Stimulated activated memory B cell treated with anti-CD40 and anti-IgM and Interleukin-4, amounts not matched to agents 10 μg/mL and 1 μg/mL and 100 μg/mL, for 72 hours (primary cell): ENCODE data around the gene CD22.
"Not testable (repeated sequence)": the region's sequence is repeated elsewhere in the genome, so short reads cannot be mapped to it uniquely, and the experiment has no call there.

Source experiments
- ATAC-seq: fragments of 150-1000 bp; cut with Tn5 transposase; 2 replicates; pipeline ENCODE4 v1.10.0; 2021
- H3K27ac Mint-ChIP-seq: one replicate; pipeline ENCODE4 v1.8.0; 2022; ENCODE audit warnings: mild to moderate bottlenecking, mixed read lengths
- H3K27me3 Mint-ChIP-seq: one replicate; pipeline ENCODE4 v1.8.0; 2022; ENCODE audit warnings: mixed read lengths
- H3K36me3 Mint-ChIP-seq: one replicate; pipeline ENCODE4 v1.8.0; 2022; ENCODE audit warnings: mixed read lengths
- H3K4me1 Mint-ChIP-seq: one replicate; pipeline ENCODE4 v1.8.0; 2022; ENCODE audit warnings: mixed read lengths
- H3K4me3 Mint-ChIP-seq: one replicate; pipeline ENCODE4 v1.8.0; 2022; ENCODE audit warnings: mild to moderate bottlenecking, moderate library complexity, mixed read lengths
- H3K9me3 Mint-ChIP-seq: one replicate; pipeline ENCODE4 v1.8.0; 2022; ENCODE audit warnings: mixed read lengths

Gene CD22

DNA sequence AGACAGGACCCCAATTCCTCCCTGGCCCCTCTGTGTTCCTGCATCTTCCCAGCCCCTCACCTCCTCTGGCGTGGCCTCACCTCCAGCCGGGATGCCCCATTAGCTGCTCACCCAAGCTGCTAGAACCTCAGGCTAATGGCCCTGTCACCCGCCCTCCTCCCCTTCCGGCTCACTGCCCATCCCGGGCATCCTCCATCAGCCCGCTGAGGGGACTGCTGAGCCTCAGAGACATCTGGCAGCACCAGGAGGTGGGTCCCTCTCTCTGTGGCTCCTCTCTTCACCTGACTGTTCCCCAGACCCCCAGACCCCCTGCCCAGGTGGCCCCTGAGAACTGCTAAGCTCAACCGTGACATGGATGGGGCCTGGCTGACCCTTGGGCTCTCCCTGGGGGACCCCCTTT lies 21.6 kb downstream of the CD22 start:
- H3K27me3 Mint-ChIP-seq = no peaks in the 10 kb centered on the region
- H3K4me3 Mint-ChIP-seq = no peak overlapping the region
- peaks cover 12% of the 10 kb centered on the region for H3K36me3 Mint-ChIP-seq
- peak overlapping the region; percentile 55 for H3K27ac Mint-ChIP-seq
- ATAC-seq = no peak
- H3K4me1 Mint-ChIP-seq = peaks cover 67% of the 10 kb centered on the region
- no peaks in the 10 kb centered on the region for H3K9me3 Mint-ChIP-seq

DNA sequence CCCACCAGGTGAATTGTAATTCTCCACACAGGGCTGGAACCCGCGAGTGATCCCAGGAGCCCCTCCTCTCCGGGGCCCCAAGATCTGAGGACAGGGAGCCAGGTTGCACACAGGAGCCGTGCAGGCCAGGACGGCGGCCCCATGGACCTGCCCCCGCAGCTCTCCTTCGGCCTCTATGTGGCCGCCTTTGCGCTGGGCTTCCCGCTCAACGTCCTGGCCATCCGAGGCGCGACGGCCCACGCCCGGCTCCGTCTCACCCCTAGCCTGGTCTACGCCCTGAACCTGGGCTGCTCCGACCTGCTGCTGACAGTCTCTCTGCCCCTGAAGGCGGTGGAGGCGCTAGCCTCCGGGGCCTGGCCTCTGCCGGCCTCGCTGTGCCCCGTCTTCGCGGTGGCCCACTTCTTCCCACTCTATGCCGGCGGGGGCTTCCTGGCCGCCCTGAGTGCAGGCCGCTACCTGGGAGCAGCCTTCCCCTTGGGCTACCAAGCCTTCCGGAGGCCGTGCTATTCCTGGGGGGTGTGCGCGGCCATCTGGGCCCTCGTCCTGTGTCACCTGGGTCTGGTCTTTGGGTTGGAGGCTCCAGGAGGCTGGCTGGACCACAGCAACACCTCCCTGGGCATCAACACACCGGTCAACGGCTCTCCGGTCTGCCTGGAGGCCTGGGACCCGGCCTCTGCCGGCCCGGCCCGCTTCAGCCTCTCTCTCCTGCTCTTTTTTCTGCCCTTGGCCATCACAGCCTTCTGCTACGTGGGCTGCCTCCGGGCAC lies 22.6 kb downstream of the CD22 start:
- Mint-ChIP-seq H3K4me3 (no peak overlapping the region), H3K36me3 (peaks cover 4% of the 10 kb centered on the region), H3K27me3 (peaks cover 7% of the 10 kb centered on the region), H3K4me1 (peaks cover 57% of the 10 kb centered on the region), H3K9me3 (no peaks in the 10 kb centered on the region), H3K27ac (peak overlapping the region; percentile 55)
- no peak for ATAC-seq

DNA sequence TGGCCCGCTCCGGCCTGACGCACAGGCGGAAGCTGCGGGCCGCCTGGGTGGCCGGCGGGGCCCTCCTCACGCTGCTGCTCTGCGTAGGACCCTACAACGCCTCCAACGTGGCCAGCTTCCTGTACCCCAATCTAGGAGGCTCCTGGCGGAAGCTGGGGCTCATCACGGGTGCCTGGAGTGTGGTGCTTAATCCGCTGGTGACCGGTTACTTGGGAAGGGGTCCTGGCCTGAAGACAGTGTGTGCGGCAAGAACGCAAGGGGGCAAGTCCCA lies 23.1 kb downstream of the CD22 start:
- Mint-ChIP-seq H3K4me3 (no peak overlapping the region), H3K4me1 (peaks cover 51% of the 10 kb centered on the region), H3K36me3 (no peaks in the 10 kb centered on the region), H3K27me3 (peaks cover 10% of the 10 kb centered on the region), H3K9me3 (no peaks in the 10 kb centered on the region), H3K27ac (no peak overlapping the region)
- no peak for ATAC-seq

DNA sequence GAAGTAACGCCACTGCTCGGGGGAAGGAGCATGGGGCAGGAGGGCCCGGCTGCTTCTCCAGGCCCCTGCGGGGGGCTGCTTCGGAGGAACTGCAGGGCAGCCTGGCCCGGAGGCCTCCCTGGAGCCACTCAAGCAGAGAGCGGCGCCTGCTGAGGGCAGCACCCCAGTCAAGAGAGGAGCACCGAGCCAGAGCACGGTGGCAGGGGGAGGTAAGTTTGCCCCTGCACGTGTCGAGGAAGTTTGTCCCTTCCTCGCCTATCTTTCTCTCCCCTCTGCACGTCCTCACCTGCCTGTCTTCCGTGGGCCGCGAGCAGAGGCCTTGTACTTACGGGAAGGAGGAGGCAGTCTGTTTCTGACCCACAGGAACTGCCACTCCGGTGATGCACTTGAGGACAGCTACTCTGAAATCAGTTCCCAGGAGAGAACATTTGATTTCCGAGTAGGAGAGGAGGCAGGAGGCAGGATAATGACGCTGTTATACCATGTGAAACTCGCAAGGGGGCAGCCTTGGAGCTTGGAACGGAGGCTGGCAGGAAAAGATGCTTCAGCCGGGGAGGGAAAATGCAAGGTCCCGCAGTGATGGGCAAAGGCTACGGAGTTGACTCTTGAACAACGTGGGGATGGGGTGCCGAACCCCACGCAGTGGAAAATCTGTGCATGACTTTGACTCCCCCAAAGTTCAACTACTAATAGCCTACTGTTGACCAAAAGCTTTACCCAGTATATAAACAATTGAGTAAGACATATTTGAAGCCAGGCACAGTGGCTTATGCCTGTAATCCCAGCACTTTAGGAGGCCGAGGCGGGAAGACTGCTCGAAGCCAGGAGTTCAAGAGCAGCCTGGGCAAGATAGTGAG lies 23.7 kb downstream of the CD22 start:
- Mint-ChIP-seq H3K27me3 (peaks cover 16% of the 10 kb centered on the region), H3K9me3 (no peaks in the 10 kb centered on the region), H3K4me1 (peaks cover 46% of the 10 kb centered on the region), H3K4me3 (no peak overlapping the region), H3K36me3 (no peaks in the 10 kb centered on the region), H3K27ac (no peak overlapping the region)
- ATAC-seq = peak; percentile 64

DNA sequence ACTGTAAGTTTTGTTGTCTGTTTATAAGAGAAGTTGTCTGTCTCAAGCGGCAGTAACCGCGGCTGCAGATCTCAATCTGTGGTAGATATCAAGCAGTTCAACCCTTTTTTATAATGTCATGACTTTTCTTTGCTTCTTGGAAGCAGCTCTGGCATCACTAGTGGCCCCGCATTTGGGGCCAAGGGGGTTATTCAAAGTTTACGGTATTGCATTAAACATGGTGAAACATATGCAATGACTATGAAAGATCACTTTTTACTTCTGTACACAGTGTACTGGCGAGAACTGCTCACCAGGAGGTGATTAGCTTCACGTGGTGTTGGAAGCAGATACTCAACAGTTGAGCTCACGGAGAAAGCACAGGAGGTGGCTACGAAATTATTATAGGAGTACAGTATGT lies 24.6 kb downstream of the CD22 start:
- peaks cover 43% of the 10 kb centered on the region for H3K4me1 Mint-ChIP-seq
- H3K27ac Mint-ChIP-seq = no peak overlapping the region
- no peak overlapping the region for H3K4me3 Mint-ChIP-seq
- no peaks in the 10 kb centered on the region for H3K9me3 Mint-ChIP-seq
- peaks cover 25% of the 10 kb centered on the region for H3K27me3 Mint-ChIP-seq
- no peak for ATAC-seq
- H3K36me3 Mint-ChIP-seq = no peaks in the 10 kb centered on the region

DNA sequence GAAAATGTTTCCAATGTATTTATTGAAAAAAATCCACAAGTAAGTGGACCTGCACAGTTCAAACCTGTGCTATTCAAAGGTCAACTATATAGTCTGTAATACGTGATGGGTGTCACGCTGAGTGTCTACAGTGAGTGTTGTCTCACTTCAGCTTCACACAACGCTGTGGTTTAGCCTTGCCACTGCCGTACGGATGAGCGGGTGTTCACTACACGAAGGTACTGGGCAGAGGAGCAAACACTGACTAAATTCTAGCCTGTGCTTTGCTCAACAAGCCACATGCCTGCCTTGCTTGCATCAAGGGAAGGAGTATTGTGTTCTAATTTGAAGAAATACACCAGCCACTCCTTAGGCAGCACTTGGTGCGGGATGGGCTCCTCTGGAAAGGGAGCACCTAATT lies 25.9 kb downstream of the CD22 start:
- Mint-ChIP-seq H3K9me3 (no peaks in the 10 kb centered on the region), H3K4me3 (no peak overlapping the region), H3K27ac (no peak overlapping the region), H3K4me1 (peaks cover 31% of the 10 kb centered on the region), H3K27me3 (peaks cover 25% of the 10 kb centered on the region), H3K36me3 (no peaks in the 10 kb centered on the region)
- no peak for ATAC-seq

DNA sequence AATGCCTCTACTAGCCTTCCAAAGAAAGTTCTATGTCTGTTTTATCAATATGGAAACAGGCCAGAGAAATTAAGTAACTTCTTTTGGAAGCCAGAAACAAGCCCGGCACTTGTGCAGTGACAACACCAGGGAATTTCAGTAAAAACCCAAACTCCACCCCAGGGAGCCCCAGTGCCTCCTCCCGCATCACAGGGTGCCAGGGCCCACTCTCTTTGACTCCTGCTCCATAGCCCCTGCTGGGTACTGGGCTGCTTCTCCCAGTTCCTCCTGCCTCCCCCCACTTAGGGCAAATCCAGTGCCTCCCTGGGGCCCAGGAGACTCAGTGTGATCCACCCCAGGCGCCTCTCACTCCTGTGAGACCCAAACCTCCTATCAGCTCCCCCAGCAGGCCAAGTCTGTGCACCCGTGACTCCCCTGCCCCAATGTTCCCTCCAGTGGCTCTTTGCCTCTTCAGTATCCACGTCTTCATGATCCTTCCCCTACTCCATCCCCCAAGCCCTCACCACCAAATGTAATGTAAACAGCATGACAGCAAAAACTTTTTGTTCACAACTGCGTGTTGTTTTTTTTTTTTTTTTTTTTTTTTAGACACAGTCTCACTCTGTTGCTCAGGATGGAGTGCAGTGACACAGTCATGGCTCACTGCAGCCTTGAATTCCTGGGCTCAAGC lies 26.9 kb downstream of the CD22 start:
- H3K27me3 Mint-ChIP-seq = peaks cover 27% of the 10 kb centered on the region

DNA sequence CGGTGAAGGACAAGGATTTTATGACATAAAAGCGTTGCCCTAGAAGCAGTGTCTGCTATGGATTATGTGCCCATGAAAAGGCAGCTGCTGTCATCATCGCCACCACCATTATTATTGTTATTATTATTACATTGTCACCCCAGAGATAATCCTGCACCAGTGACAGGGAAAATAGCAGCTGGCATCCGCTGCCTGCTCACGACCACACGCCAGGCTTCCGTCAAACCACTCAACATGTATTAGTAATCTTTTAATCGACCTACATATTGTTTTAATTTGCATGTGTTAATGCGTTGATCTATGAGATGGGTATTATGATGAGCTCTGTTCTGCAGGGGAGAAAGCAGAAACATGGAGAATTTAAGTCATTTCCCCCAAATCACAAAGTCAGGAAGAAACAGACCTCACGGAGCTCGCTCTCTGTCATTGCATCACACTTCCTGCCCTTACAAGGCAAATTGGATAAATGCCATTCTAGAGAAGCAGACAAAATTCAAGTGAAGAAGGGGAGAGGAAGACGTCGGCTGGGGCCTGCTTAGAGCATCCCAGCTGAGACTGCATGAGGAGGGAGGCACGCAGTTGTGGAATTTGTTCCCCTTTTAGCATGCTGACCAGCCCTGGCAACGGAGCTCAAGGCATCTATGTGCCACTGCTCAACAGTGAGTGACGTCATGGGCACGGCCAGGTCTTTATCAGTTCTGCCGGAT lies 29.0 kb downstream of the CD22 start, which contains the start of gene FFAR3:
Gene FFAR3, plus strand, starts transcription at position 594 of the 707 bp plus-strand sequence. CDS start 431 bp downstream, outside the sequence.
- Mint-ChIP-seq H3K36me3 (no peaks in the 10 kb centered on the region), H3K27ac (no peak within 1 kb of the TSS), H3K4me1 (peaks cover 8% of the 10 kb centered on the region), H3K9me3 (no peaks in the 10 kb centered on the region), H3K27me3 (peaks cover 48% of the 10 kb centered on the region), H3K4me3 (no peak within 1 kb of the TSS)
- ATAC-seq = no peak

More for the DNA sequence above, 26.9 kb downstream of the CD22 start:
- ATAC-seq = no peak
- Mint-ChIP-seq H3K4me1 (peaks cover 20% of the 10 kb centered on the region), H3K9me3 (no peaks in the 10 kb centered on the region), H3K4me3 (no peak overlapping the region), H3K27ac (no peak overlapping the region), H3K36me3 (no peaks in the 10 kb centered on the region)

DNA sequence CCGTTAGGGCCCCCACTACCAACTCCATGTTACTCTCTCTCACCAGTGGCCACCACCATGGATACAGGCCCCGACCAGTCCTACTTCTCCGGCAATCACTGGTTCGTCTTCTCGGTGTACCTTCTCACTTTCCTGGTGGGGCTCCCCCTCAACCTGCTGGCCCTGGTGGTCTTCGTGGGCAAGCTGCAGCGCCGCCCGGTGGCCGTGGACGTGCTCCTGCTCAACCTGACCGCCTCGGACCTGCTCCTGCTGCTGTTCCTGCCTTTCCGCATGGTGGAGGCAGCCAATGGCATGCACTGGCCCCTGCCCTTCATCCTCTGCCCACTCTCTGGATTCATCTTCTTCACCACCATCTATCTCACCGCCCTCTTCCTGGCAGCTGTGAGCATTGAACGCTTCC lies 29.8 kb downstream of the CD22 start:
- H3K4me3 Mint-ChIP-seq, H3K4me1 Mint-ChIP-seq, H3K27ac Mint-ChIP-seq, ATAC-seq, H3K36me3 Mint-ChIP-seq, H3K9me3 Mint-ChIP-seq: not testable (repeated sequence)
- H3K27me3 Mint-ChIP-seq = peaks cover 57% of the 10 kb centered on the region

DNA sequence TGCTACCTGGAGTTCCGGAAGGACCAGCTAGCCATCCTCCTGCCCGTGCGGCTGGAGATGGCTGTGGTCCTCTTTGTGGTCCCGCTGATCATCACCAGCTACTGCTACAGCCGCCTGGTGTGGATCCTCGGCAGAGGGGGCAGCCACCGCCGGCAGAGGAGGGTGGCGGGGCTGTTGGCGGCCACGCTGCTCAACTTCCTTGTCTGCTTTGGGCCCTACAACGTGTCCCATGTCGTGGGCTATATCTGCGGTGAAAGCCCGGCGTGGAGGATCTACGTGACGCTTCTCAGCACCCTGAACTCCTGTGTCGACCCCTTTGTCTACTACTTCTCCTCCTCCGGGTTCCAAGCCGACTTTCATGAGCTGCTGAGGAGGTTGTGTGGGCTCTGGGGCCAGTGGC lies 30.4 kb downstream of the CD22 start:
- H3K9me3 Mint-ChIP-seq, H3K36me3 Mint-ChIP-seq, ATAC-seq, H3K4me1 Mint-ChIP-seq, H3K4me3 Mint-ChIP-seq, H3K27ac Mint-ChIP-seq: not testable (repeated sequence)
- H3K27me3 Mint-ChIP-seq = peaks cover 62% of the 10 kb centered on the region

DNA sequence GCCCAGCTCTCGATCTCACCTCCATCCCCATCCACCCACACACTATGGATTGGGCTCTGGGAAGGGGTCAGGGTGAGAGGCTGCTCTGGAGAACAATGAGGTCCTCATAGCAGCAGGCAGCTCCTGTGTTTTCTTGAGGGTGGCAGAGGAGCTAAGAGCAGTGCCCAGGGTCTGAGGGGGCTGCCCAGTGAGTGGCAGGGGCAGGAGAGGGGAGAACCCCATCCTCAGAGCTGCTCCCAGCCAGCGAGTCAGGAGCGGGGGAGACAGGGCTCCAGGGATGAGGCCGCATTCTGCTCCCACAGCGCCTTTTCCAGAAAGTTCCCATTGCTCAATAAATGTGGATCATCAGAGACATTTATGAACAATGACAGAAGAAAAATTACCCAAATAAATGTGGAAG lies 31.1 kb downstream of the CD22 start:
- not testable (repeated sequence) for H3K4me1 Mint-ChIP-seq, H3K36me3 Mint-ChIP-seq, H3K4me3 Mint-ChIP-seq, H3K9me3 Mint-ChIP-seq, H3K27ac Mint-ChIP-seq, ATAC-seq
- peaks cover 67% of the 10 kb centered on the region for H3K27me3 Mint-ChIP-seq

DNA sequence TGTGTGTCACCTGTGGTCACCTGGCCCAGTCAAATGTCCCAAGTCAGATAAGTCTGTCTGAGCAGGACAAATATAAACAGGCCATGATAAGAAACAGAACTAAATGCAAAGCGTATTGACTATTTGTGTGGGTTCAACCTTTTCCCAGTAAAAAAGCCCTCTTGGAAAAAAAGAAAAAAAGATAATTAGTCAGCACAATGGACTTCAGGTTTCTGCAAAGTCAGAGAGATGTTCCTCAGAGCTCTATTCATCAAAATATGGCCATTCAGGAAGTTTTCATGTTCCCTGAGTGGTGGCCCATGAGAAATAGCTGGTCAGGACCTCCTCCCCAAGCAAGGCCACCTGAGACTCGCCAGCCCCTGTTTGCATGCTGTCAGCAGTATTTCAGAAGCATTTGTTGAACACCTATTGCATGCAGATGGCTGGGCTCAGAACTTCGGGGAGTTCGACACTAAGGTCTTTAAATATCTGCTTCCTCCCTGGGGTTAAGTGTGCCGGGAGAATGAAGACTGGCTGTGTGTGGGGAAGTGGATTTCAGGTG lies 32.0 kb downstream of the CD22 start:
- Mint-ChIP-seq H3K27me3 (peaks cover 68% of the 10 kb centered on the region), H3K4me1 (peaks cover 7% of the 10 kb centered on the region), H3K9me3 (no peaks in the 10 kb centered on the region), H3K36me3 (no peaks in the 10 kb centered on the region), H3K4me3 (no peak overlapping the region), H3K27ac (no peak overlapping the region)
- ATAC-seq = no peak

DNA sequence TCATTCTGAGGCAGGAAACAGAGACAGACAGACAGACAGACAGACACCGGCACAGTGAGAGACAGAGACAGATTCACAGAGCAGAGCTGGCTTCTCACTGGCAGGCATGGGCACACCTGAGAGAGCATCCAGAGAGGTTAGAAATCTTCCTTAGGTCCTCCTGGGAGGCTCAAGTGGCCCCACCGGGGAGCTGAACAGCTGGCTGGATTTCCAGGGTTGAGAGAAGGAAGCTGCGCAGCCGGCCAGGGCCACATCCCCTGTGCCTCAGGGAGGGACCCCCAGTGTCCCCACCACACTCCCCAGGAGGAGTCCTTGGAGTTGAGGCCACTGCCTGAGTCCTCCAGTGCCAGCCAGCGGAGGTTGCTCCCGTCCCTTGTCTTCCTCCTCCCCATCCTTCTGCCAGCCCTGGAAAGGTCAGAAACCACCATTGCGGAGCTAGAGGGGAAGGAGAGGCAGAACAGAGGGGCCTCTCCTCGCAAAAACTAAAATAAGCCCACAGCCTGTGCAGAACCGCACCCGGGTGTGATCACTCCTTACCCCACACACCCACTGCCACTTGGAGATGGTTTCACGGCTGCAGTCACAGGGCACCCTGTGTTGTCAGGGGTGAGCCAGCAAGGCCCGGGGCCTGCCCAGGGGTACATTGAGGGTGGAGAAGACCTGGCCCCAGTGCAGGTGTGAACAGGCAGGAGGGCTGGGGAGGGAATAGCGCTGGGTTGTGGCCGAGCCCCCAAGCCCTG lies 33.4 kb downstream of the CD22 start:
- Mint-ChIP-seq H3K36me3 (no peaks in the 10 kb centered on the region), H3K4me1 (peaks cover 7% of the 10 kb centered on the region), H3K4me3 (no peak overlapping the region), H3K27me3 (peaks cover 61% of the 10 kb centered on the region), H3K27ac (no peak overlapping the region), H3K9me3 (no peaks in the 10 kb centered on the region)
- ATAC-seq = no peak

DNA sequence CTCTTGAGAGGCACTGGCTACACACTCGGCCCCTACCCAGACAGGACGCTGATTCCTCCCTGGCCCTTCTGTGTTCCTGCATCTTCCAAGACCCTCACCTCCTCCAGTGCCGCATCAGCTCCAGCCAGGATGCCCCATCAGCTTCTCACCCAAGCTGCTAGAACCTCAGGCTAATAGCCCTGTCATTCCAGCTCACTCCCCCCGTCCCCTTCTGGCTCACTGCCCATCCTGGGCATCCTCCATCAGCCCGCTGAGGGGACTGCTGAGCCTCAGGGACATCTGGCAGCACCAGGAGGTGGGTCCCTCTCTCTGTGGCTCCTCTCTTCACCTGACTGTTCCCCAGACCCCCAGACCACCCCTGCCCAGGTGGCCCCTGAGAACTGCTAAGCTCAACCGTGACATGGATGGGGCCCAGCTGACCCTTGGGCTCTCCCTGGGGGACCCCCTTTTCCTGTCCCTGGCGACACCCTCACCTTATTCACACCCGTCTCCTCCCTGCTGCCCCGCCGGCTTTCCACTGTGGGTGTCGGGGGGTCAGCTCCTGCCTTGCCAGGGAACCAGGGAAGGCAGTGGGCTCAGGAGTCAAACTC lies 34.1 kb downstream of the CD22 start:
- H3K27me3 Mint-ChIP-seq = peaks cover 54% of the 10 kb centered on the region
- no peaks in the 10 kb centered on the region for H3K9me3 Mint-ChIP-seq
- no peak overlapping the region for H3K4me3 Mint-ChIP-seq
- peak; percentile 34 for ATAC-seq
- H3K36me3 Mint-ChIP-seq = no peaks in the 10 kb centered on the region
- H3K4me1 Mint-ChIP-seq = peaks cover 4% of the 10 kb centered on the region
- H3K27ac Mint-ChIP-seq = no peak overlapping the region
